NCI-H128 (cell line): Measurements from ENCODE around the gene SMCHD1.
"Not testable (repeated sequence)": the region's sequence is repeated elsewhere in the genome, so short reads cannot be mapped to it uniquely, and the experiment has no call there.

Source experiments
- DNase-seq: peaks from one replicate; lab custom pipeline; 2025; ENCODE audit not compliant: unreplicated experiment; lab: John Stamatoyannopoulos, UW

The SMCHD1 gene

DNA sequence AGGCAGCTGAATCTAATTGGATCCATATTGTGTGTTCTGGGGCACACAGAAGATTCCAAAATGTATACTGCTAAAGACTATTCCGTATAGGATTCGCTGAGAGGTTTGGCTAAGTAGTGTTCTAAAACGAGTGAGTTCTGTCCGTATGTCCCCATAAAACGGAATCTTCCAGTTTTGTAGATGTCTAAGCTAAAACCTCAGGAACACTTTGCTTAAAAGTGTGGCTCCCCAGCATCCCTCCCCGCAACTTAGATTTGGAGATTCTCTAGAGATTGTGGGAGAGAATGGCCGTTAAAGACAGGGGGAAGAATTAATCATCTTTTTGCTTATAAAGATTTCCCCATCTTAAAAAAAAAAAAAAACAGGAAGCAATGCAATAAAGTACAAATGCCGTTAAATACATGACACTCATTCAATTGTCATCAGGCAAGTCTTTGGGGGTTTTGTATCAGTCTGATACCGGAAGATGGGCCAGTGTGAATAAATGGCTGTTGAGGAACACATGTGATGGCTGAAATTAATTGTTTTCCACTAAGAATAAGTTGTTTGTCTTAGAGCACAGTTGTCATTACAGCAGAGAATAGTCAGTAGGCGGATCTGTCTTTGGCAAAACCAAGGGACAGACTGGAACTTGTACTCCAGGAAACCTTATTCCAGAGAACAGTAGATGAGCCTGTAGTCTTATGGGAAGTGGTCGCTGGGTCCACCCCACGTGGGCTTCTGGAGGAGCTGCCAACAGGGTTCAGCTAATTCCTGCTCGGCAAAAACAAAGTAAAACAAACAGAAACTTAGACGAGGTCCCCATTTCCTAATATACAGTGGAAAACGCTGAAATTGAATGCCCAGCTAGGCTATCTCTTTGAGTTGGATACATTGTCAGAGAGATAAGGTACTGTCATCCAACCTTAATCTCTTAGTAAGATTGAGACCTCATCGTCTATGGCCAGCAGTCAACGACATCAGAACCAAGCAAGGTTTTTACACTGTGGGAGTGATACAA is 193.0 kb downstream of the SMCHD1 start:
- no peak for DNase-seq

DNA sequence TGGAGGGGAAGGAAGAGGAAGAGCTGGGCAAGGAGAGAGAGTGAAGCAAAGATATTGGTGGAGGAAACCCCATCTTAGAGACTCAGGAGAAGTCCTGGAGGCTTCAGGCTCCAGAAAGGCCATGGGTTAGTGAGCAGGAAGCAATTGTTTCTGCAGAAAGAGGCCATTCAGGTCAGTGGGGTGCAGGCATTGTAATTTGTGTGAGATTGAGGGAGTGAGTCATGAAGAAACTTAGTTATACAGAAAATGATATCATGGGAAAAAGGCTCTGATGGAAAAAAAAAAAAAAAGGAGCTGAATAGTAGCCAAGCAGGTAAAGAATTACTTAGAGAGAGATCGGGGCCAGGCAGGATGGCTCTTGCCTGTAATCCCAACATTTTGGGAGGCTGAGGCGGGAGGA is 195.3 kb downstream of the SMCHD1 start:
- DNase-seq = no peak

GRCh38 chr18:2851771-2852170 is 196.2 kb downstream of the SMCHD1 start:
- no peak for DNase-seq

DNA sequence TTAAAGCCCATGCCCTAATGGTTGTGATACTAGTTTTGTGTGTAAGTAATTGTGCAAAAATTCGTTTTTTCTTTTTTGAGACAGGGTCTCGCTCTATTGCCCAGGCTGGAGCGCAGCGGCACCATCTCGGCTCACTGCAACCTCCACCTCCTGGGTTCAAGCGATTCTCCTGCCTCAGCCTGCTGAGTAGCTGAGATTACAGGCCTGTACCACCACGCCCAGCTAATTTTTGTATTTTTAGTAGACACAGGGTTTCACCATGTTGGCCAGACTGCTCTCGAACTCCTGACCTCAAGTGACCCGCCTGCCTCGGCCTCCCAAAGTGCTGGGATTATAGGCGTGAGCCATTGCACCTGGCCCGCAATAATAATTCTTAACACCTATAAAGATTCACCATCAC is 196.9 kb downstream of the SMCHD1 start:
- DNase-seq = not testable (repeated sequence)

DNA sequence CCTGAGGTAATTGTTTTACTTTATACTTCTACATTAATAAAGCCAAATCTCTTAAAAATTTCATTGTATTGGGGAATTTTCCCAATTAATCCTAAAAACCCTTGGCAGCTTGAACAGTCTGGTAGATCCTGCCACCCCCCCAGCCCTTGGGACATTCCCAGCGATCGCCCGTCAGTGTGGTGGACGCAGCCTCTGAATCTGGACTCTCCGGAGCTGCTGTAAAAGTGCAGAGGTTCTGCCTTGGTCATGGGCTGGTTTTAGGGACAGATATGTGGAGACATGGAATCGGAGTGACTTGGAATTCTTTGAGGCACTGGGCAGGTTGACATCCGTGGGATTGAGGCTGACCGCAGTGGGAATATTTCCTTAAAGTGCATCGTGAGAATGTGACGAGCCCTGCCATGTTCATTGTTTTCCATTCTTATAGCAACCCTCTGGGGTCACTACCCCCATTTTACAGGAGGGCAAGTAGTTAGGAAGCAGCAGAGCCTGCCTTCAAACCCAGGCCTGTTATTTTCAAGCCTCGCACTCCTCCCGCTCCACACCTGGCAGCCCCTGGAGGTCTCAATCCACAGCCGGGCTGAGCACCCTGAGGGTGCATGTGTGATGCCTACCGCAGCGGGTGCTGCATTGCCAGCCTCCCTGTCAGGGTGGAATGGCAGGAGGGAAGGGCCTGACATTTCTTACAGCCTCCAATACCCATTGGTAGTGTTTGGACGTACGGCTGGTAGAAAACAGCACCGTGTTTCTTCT is 197.8 kb downstream of the SMCHD1 start:
- no peak for DNase-seq

GRCh38 chr18:2853926-2854664 is 198.6 kb downstream of the SMCHD1 start:
- no peak for DNase-seq
